GM21786 (cell line): Measurements from ENCODE around the gene THOP1.
"Not testable (repeated sequence)": the region's sequence is repeated elsewhere in the genome, so short reads cannot be mapped to it uniquely, and the experiment has no call there.

ENCODE experiments used
- ATAC-seq: cut with Tn5 transposase; IDR thresholded peaks from one replicate; pipeline ENCODE4 v1.9.1; 2021; ENCODE audit not compliant: unreplicated experiment

THOP1 gene

GRCh38 chr19:2780284-2780683 is 5.0 kb upstream of the THOP1 start:
- ATAC-seq: no peak

GRCh38 chr19:2782329-2782935 is 2.9 kb upstream of the THOP1 start:
- ATAC-seq: no peak

- peak; percentile 78 for ATAC-seq
These were observed 2.1 kb upstream of the THOP1 start, which contains the start of gene SGTA for GRCh38 chr19:2782936-2783780. Gene SGTA, minus strand, starts transcription at chr19:2783273. Its CDS starts 14,205 bp downstream, at chr19:2769068.

GRCh38 chr19:2783781-2784145 is 1.5 kb upstream of the THOP1 start:
- no peak for ATAC-seq

- ATAC-seq: no peak
These were observed 1.8 kb downstream of the THOP1 start for GRCh38 chr19:2787115-2787514.

GRCh38 chr19:2788237-2788636 is 2.9 kb downstream of the THOP1 start:
- ATAC-seq: no peak

- ATAC-seq: no peak
These were observed 4.9 kb downstream of the THOP1 start for GRCh38 chr19:2790194-2790556.

- no peak for ATAC-seq
These were observed 5.4 kb downstream of the THOP1 start for GRCh38 chr19:2790557-2791271.

GRCh38 chr19:2791440-2791839 is 6.1 kb downstream of the THOP1 start:
- no peak for ATAC-seq

GRCh38 chr19:2791876-2792275 is 6.6 kb downstream of the THOP1 start:
- ATAC-seq: no peak

- ATAC-seq: not testable (repeated sequence)
These were observed 7.4 kb downstream of the THOP1 start for GRCh38 chr19:2792666-2793065.

GRCh38 chr19:2793126-2793525 is 7.8 kb downstream of the THOP1 start:
- ATAC-seq: no peak

GRCh38 chr19:2793577-2793976 is 8.3 kb downstream of the THOP1 start:
- no peak for ATAC-seq

- ATAC-seq: no peak
These were observed 10.7 kb downstream of the THOP1 start for GRCh38 chr19:2795827-2796658.

- no peak for ATAC-seq
These were observed 11.5 kb downstream of the THOP1 start for GRCh38 chr19:2796659-2797266.

- ATAC-seq: no peak
These were observed 12.0 kb downstream of the THOP1 start for GRCh38 chr19:2797280-2797679.

- no peak for ATAC-seq
These were observed 12.9 kb downstream of the THOP1 start for GRCh38 chr19:2798158-2798685.

- ATAC-seq: no peak
These were observed 13.4 kb downstream of the THOP1 start for GRCh38 chr19:2798733-2799132.

- no peak for ATAC-seq
These were observed 14.1 kb downstream of the THOP1 start for GRCh38 chr19:2799273-2800020.

- no peak for ATAC-seq
These were observed 15.2 kb downstream of the THOP1 start for GRCh38 chr19:2800506-2800905.
